Activated CD8-positive, alpha-beta memory T cell treated with anti-CD3 and anti-CD28 coated beads, Interleukin-2, amount 50 U/mL, for 24 hours (primary cell): ENCODE data around the gene MNT.
A peak's percentile ranks its signal among the peaks of the same experiment; 100 is the strongest.

Source experiments
- DNase-seq: peaks from one replicate; pipeline ENCODE4 v3.0.0-alpha.2; 2020; ENCODE audit errors: extremely low read depth

Gene MNT

DNA sequence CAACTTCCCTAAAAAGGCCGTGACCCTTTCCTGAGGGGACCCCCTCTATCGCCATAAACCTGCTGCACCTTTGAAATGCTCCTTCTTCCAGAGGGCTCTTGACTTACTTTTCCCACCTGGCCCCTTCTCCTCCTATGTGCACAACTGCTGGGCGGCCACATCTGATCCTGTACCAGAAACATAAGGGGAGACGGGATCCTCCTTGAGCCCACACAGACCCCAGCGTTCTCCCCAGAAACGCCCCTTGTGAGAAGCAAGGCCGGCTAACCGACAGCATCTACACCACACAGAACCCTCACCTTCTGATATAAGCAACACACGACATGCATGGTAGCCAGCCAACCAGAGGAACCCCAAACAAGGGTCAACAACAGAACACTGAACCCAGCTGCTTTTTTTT lies 14.2 kb upstream of the MNT start:
- DNase-seq = no peak

DNA sequence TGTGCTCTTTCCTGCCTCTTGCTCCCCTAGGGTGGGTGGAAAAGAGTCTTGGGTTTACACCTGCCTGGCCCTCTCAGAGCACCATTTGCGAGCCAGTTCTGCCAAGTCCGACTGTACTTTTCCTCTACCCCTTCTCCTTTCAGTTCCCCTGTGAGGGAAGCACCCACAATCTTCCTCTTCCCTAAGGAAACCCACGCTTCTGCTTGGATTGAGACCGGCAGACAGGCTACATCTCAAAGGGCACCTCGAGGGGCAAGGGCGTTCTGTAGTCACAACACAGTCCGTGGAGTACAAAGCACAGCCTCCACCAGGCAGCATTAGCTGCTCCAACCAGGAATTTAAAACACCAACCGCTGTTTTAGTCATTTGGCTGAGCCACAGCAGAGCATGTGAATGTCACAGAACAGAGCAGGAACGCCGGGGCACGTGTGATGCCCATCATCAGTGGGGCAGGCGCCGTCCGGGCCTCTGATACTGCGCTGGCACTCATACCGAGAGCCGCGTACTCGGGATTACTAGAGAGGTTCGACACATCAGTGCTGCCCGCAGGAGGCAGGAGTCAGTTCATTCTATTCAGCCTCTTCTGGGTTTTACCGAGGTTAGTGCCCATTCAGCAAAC lies 13.7 kb upstream of the MNT start:
- DNase-seq = no peak

DNA sequence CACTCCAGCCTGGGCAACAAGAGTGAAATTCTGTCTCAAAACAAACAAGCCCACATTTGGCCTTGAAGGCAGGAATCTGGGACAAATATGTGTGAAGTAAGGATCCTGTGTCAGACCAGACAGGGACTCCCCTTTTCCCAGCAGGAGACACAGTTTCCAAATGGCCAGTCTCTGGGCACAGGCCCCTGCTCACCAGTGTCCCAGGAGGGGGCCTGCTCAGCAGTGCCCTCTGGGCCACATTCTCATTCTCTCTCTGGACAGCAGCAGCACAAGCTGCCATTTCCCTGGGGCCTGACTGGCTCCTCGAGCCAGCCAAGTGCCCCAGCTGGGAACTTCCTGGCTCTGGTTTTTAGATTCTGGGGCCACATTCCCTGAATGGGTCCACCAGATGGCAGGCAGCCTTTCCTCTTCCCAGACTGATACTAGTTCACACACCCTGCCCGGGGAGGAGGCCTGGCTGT lies 11.7 kb upstream of the MNT start:
- DNase-seq = no peak

DNA sequence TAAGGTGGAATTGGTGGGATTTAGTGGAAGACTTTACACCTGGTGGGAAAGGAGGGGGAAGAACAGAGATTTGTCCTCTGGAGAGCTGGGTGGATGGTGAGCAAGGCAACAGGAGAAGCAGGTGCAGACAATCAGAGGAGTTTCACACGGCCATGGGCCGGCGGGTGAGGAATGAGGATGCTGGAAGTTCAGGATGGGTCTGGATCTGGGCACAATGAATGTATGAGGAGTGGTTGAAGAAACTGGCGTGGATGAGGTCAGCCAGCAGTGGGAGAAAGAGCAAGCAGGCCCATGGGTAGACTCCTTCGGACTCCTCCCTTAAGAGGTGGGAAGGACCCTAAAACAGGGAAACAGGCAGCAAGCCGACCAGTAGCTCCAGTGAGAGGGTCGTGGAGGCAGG lies 10.1 kb upstream of the MNT start:
- DNase-seq = no peak

DNA sequence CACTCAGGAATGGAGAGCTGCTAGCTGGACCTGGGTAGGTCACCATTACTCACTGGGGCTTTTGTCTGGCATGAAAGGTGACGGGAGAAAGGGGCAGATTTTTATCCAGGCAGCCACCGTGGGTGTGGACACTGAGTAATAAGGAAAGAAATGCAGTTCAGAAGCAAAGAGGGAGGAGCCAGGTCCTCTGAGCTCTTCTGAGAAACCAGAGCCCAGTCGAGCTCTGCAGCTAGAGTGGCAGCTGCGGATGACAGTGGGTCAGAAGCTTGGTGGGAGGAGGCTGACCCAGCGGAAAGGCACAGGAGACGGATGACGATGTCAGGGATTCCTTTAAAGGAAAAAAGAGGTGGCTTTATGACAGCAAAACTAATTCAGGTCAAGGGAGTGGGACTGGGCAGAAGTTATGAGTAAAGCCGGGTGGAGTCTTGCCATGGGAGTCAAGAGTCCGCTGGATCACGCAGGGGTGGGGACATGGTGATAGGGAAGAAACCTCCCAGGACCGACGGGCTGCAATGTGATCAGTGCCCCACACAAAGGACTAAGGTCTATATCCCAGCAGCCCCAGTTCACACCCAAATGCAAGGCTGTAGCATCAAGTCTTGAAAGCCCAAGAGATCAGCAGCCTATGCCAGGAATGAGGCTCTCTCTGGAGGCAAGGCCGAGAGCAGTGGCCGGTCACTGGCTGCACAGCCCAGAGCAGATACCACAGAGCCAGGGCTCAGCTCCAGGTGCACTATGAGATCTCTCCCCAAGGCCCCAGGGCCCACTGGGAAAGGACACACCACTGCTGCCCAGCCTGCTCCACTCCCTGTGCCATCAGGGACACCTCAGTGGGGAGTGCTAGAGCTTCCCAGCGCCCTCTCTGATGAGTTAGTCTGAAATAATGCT lies 6.3 kb upstream of the MNT start:
- DNase-seq = no peak

DNA sequence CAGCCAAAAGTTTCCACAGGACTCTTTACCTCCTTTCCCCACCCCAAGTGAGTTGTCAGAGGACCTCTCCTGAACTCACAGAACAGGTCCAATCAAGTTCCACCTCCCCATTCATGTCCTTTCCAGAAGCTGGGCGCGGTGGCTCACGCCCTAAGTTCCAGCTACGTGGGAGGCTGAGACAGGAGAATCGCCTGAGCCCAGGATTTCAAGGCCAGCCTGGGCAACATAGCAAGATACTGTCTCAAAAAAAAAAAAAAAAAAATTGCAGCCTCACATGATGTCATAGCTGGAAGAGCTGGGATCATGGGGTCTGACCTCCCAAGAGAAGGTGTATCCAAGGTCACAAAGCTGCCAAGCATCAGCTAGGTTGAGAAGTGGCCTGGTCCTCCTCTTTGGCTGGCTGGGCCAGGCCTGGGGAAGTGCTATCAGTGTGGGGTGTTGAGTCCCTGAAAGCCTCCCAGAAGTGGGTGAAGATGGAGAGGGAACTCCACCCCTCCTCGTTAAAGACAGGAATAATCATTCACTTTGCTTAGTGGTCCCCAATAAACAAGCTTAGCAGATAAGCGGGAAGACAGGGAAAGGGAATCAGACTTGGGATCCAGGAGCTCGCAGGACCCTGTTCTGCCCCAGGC lies 5.5 kb upstream of the MNT start:
- no peak for DNase-seq

DNA sequence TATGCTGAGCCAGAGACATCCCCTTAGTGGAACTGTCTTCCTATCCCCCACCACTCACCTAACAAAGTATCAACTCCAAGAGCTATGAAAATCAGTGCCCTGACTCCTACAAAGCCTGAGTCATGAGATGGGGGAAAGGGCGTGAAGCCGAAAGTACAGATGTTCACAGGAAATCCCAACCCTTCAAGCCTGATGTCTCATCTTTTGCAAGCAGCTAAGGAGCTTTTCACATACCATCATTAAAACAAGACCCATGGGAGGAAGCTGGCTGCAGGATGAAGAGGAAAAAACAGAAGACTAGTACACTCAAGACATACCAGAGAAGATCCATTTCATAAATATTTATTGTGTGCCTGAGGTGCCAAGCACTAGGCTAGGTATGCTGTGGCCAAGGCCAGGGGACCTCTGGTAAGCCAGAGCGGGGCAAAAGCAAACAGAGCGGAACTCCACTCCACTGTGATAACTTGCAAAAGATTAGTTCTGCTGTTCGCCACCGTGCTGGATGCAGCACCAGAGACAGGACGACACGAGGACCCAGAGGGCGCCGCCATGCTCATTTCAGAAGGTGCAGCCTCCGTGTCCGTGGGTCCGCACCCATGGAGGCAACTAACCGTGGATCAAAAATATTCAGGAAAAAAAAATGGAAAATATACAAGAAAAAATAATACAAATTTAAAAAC lies 4.5 kb upstream of the MNT start:
- DNase-seq = no peak

DNA sequence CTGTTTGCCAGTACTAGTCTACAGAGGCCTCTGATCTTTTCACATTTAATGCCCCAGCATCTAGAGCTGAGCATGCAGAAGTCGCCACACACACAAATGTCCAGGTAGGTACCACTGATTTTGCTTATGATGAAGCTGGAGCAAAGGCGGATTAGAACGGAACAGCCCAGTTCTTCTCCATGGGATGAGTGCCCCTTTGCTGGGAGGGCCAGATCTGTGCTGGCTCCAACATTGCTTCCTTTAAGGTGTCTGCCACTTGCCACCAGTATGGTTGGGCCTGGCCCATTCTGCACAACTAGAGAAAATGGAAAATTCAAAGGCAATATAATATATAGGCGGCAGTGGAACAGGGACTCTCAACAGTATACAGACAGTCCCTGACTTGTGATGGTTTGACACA lies 2.2 kb upstream of the MNT start:
- no peak for DNase-seq

DNA sequence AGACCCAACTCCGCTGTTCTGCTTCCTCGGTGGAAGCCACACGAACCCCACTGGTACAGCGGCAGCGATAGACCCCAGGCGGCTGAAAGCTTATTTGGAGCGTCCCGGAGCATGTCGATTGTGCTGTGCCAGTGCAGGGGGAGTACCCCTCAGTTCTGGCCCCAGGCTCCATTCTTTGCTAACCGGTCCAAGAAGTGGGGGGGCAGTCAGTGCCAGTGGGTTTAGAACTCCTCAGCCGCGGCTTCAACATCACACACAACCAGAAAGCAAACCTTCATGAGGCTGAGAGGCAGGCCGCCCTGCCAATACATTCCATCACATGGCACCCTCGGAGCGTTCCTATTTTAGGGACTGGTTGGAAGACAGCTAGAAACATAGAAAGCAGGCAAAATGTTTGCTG lies 1.7 kb upstream of the MNT start:
- no peak for DNase-seq

DNA sequence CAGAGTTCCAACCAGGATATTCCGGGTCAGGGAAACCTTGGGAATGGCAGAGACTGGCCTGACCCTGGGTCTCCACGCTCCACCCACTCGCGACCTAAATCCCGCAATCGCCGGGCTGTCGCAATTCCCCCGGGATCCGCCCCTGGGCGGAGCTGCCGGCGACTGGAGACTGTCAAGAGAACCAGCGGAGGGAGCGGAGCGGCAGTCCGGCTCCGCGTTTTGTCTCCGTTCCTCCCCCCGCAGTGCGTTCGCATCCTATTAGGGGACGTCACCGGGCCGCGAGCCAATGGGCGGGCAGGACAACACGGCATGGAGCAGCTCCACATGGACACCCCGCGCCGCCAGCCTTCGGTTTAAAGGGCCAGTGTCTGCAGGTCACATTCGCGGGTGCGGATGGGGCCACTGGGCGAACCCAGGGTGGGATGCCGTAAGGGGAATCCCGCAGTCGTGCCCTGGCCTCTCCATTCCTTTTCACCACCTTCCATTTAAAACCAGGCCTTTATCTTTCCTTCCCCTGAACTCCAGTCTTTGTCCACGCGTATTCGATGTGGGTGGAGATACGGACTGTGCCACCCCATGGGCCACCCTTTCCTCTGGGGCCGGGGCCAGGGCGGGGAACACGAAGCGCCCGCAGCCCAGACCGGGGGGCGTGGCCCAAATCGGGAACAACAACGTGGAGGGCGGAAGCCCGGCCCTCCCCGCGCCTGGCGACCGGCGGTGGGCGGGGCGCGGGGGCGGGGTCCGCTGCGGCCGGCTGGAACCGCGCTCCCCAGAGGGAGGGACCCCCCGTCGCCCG lies 764 bp upstream of the MNT start:
- DNase-seq = peak; percentile 99

DNA sequence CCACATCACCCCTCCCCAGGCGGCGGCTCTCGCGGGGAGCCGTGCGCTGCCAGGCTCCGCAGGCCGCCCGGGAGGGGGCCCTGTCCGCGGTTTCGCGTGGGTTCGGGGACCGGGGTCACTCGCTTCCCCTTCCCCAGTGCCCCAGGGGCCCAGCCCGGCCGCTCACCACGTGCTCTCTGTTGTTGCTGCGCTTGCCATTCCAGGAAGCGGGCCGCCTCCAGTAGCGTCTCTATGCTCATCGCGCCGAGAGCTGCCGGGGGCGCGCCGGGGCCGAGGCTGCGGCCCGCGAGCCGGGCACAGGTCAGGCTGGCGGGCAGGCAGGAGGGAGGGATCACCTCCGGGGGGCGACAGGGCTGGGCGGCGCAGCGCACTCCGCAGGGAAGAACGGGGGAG lies 390 bp downstream of the MNT start:
- no peak for DNase-seq

DNA sequence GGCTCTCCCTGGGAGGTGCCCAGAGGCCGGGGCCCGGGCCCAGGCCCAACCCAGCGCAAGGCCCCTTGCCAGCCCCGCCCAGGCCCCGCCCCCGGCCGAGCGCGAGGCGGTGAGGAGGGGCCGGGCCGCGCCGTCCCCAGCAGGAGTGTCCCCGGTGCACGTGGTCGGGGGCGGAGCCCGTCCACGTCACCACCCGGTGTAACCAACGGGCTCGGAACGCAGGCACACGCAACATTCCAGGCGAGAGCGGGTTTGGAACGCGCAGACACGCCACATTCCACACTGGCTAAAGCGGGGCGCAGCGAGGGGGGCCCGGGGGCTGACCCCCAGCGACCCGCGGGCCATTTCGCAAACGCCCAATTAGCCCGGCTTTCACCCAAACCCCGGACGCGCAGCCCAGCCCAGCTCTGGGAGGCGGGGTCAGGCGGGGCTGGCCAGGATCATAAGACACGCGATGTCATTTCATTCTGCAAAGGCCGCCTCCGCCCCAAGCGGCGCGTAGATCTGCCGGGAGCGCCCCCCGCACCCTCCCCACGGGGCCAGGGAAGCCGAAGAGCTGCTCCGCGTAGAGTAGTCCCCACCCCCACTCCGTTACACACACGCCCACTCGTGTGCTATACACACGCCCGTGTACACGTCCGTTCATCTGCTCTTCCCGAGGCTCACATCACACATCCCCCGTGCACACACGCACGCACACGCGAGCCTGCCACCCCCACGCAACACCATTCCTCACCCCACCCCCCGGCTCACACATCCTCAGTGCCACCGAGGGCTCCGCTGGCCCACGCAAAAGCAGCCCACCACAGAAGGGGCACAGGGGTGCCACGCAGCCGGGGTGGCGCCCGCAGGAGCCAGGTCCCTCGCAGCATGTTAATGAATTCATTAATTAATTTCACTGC lies 1.0 kb downstream of the MNT start:
- peak; percentile 76 for DNase-seq

DNA sequence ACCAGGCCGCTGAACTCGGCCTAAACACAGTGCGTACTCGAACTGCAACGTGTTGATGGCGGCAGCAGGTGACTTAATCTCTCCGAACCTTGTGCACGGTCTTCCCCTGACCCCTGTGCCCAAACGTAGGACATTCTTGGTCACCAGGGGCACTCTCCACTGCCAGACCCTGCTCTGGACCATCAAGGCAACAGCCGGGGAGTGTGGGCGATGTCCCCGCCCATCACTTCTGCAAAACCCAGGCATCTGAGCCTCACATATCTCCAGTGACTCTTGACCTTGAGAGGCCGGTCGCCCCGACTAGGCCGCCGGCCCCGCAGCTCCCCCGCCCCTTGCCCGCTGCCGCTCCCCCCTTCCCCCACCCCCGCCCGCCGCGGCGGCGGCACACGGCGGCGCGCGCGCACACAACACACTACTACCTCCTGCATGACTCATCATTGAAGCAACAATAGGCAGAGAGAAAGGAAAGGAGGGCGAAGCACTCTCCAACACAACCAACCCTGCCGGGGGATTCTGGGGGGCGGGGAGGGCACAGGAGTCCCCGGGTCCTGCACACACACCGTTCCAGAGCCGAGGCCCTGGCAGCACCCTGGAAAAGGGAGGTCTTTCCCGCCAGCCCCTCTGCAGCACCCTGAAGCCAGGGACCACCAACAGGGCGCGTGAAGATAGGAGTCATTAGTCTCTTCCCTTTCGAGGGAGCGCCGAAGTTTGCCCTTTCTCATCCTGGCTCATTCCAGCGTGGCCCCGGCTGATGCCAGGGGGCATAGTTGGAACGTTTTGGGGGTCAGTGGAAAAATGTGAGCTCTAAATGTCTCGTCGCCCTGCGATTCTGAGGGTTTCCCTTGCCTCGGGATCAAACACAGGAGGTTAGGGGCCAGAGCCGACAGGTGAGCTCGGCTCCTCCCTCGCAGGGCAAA lies 1.9 kb downstream of the MNT start:
- no peak for DNase-seq

DNA sequence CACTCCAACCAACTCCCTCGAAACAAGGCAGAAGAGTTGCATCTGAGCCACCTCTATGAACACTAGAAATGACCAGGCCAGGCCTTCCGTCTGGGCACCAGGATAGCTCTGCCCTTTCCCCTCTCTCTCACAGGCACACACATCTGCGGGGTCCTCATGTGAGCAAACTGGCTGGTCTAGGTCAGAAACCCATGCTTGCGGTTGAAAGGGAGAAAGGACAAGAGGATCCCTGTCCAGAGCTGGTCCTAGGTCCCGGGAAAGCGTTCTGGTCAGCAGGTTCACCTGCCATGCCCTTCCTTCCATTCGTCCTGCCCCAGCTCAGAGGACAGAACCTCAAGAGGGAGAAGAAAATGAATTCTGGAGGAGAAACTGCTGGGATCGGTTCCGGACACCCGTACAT lies 2.7 kb downstream of the MNT start:
- DNase-seq = no peak

DNA sequence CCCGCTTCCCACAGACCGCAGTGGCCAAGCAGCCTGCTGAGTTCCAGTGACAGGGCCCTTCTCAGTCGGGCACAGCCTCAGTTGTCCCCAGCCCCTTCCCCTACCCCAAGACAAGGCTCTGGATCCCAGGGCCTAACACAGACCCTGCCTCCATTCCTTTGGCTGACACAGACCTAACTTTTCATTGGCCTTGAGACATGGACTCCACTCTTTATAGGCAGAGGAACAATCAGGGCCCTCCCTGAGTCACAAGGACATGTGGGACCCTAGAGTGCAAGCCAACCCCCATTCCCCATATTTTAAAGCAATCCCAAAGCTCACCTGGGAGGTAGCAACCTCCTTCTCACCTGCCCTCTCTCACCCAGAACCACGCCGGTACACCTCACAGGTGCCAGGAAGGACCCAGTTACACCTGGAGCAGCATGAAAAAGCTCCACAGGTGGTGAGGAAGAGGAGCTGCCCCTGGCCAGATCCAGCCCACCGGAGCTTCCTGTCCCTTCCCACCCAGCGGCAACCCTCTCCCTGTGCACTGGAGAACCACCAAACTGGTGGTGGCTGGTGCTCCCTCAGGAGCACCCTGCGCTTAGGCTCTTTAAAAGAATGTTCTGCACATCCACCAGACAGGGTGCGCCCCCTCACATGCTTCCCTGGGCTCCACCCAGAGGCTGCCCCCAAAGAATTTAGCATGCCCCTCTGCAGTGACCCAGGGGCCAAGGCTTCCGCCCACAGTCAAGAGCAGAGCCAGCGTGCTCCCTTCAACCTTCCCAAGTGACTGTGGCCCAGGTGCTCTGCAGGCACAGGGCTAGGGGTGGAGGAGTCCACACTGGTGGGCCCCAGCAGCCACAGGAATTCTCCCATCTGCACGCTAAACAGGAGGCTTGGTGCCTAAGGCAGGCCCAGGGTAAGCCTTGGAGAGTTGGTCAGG lies 3.4 kb downstream of the MNT start:
- DNase-seq = no peak

DNA sequence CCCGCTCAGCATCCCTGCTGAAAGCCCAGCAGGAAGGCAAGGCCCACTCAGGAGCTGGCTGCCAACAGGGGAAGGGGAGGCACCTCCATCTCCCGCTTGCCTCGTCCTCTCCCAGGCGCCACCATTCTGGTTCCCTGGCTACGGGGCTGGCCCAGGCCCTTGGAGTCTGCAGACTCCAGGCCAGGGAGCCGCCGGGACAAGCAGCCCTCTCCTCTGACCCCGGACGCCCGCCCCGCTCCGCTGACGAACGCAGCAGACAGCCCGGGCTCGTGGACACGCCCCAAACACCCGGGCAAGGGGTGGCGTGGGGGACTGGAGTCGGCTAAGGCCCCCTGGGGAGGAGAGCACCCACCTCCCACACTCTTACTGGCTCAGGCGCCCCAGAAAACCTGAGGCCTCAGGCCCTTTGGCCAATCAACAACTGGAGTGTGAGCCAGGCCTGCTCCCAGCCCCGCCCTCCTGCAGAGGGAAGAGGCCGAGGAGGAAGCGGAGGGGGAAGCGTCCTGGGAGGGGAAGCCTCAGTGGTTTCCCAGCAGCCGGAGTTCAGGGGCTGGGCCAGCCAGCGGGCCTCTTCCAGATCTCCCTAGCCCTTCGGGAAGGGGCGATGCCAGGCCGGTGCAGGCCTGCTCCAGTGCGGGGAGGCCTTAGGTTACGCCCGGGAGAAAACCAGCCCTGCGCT lies 4.2 kb downstream of the MNT start:
- no peak for DNase-seq

DNA sequence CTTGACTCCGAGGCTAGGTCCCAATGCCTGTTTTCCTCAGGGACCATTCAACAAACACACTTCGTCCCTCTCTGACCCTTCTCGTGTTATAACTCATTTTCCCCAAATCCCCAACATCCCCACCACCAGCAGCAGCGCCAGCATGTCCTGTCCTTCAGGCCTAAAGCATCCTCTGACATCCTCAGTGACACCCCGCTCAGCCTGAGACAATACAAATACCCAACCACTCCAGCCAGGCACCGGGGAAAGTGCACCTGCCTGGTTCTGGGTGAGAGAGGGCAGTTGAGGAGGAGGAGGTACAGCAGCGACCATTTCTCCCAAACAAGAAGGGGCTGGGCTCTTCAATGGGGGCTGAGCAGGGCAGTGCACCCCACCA lies 4.7 kb downstream of the MNT start:
- DNase-seq = no peak
